ENCODE data around the gene GRP.

GRP gene

DNA sequence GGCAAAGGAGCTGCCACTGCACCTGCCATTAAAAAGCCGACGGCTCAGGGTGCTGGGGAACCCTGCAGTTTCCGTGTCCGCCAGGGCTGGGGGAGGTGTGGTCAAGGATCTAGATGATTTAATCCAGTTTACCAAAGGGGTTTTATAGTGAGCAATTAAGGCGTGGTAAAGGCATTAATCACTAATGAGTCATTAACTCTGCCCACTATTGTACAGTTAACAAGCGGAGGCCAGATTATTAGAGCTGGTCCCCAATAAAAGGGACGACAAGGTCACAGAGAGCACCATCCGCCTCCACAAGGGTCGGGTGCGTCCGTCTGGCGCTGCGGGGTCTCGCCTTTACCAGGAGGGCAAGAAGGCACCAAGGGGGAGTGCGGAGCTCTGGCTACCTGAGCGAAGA lies 43.7 kb downstream of the GRP start:
- TF ChIP-seq, protein P1, sequence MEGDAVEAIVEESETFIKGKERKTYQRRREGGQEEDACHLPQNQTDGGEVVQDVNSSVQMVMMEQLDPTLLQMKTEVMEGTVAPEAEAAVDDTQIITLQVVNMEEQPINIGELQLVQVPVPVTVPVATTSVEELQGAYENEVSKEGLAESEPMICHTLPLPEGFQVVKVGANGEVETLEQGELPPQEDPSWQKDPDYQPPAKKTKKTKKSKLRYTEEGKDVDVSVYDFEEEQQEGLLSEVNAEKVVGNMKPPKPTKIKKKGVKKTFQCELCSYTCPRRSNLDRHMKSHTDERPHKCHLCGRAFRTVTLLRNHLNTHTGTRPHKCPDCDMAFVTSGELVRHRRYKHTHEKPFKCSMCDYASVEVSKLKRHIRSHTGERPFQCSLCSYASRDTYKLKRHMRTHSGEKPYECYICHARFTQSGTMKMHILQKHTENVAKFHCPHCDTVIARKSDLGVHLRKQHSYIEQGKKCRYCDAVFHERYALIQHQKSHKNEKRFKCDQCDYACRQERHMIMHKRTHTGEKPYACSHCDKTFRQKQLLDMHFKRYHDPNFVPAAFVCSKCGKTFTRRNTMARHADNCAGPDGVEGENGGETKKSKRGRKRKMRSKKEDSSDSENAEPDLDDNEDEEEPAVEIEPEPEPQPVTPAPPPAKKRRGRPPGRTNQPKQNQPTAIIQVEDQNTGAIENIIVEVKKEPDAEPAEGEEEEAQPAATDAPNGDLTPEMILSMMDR (IDR thresholded peaks at IDR 0.05; ENCODE audit: control insufficient read depth, extremely low read depth, insufficient read depth) = no peak
- H3K4me3 ChIP-seq (ENCODE audit: low read depth, low read length) = no peak overlapping the region
- DNase-seq (ENCODE audit: low read depth) = no peak

DNA sequence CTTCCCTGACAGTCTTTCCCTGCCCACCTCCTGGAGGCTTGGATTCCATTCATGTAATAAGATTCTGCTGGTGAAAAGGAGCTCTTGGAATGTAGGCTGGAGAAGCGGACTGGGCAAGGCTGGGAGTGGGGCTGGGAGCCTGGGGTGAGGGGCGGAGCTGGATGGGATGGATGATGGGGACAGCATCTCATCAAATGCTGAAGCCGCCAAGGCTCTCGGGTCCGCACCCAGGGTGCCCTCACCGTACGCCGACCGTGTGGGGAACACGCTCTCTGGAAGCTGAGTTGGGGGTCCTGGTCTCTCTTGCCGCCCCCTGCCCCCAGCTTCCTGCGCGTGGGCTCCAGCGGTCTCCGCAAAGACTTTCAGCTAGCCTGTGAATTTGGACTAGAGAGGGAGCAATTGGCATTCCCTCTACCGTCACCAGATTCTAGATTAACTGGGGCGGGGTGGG lies 44.2 kb downstream of the GRP start:
- no peak for DNase-seq (ENCODE audit: low read depth)
- no peak overlapping the region for H3K4me3 ChIP-seq (ENCODE audit: low read depth, low read length)
- TF ChIP-seq, protein P1 (IDR thresholded peaks at IDR 0.05; ENCODE audit: control insufficient read depth, extremely low read depth, insufficient read depth) = no peak

DNA sequence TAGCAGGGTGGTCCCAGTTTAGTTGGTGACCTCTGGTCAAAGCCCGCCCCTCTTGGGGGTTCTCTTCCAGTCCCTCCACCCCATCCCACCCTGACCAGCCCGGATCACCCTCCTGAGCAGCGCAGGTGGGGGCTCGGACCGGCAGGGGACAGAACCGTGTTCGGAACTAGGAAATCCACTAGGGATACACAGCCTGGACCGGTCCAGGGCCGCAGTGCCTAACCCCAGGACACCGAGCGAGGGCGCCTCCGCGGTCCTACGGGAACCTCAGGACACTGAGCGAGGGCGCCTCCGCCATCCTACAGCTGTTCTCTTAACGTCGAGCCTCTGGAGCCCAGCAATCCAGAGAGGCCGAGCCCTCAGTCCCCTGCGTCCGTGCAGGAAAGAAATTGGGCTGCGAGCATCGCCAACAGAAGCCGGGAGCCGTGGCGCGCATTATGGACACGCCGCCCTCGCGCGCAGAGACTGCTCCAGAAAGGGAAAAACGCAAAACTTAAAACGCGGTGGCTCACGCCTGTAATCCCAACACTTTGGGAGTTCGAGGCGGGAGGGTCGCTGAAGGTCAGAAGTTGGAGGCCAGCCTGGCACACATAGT lies 44.8 kb downstream of the GRP start:
- DNase-seq (ENCODE audit: low read depth) = no peak
- H3K4me3 ChIP-seq (ENCODE audit: low read depth, low read length) = no peak overlapping the region
- TF ChIP-seq, protein P1 (IDR thresholded peaks at IDR 0.05; ENCODE audit: control insufficient read depth, extremely low read depth, insufficient read depth) = no peak

DNA sequence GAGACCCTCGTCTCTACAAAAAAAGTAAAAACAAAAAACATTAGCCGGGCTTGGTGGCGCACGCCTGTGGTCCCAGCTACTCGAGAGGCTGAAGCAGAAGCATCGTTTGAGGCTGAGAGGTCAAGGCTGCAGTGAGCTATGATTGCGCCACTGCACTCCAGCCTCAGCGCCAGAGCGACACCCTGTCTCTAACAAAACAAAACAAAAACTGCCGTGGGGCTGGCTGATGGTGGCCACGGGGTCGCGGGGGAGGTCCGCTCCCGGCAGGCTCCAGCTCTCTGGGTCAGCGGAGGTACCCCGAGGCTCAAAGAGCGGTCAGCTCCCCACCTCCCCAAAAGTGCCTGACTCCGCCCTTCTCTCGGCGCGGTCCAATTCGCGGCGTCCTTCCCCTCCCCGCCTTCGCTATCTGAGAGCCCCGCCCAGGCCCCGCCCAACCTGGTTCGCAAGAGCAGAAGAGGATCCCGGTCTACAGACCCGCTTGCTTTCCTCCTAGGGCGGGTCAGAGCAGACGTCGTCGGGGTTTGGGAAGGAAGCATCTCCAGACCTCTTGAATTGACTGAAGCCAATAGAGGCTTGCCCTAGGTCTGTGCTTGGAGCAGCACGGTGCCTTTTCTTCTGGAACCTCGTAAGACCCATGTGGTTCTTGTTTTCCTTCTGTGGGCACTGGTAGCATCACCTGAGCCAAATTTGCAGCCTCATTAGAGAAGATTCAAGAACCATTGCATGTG lies 45.5 kb downstream of the GRP start:
- H3K4me3 ChIP-seq (ENCODE audit: low read depth, low read length) = no peak overlapping the region
- TF ChIP-seq, protein P1 (IDR thresholded peaks at IDR 0.05; ENCODE audit: control insufficient read depth, extremely low read depth, insufficient read depth) = no peak
- no peak for DNase-seq (ENCODE audit: low read depth)

DNA sequence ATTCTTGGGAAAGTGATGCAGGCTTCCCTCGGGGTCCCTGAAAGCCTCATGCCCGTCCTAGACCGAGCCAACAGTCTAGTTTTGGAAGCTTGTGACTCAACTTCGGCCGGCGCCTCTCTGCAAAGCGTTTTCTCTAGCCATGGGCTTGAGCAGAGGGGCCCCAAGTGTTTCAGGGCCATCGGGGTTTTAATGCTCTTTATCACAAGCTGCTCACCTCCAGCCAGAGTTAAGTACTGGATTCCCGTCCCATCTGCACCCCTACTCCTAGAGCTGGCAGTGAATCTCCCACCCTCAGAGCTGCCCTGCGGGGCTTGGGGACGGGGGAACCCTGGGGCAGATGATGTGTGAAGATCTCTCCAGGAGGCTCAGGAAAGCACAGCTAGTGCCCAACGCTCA lies 46.0 kb downstream of the GRP start:
- no peak for DNase-seq (ENCODE audit: low read depth)
- TF ChIP-seq, protein P1 (IDR thresholded peaks at IDR 0.05; ENCODE audit: control insufficient read depth, extremely low read depth, insufficient read depth) = no peak
- no peak overlapping the region for H3K4me3 ChIP-seq (ENCODE audit: low read depth, low read length)

DNA sequence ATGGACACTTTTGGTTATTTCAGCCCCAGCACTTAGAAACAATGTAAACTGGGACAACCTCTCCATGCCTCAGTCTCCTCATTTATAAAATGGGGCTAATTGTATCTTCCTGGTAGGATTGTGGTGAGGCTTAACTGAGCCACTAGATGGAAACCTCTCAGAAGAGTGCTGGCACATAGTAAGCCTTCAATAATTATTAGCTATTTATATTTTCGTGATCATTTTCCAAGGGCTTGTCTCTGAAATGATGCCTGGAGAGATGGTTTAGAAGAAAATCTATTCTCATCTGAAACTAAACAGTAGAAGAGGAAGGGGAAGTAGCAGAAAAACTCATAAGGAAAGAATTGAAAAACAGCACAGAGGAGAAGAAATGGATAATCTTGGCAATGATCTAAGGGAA lies 46.5 kb downstream of the GRP start:
- TF ChIP-seq, protein P1 (IDR thresholded peaks at IDR 0.05; ENCODE audit: control insufficient read depth, extremely low read depth, insufficient read depth) = no peak
- no peak for DNase-seq (ENCODE audit: low read depth)
- H3K4me3 ChIP-seq (ENCODE audit: low read depth, low read length) = no peak overlapping the region

Data from LNCaP clone FGC (cell line).